ENCODE data around the gene PSMG4.

PSMG4 gene

GRCh38 chr6:3245216-3245615 lies 13.5 kb upstream of the PSMG4 start:
- TF ChIP-seq POLR2AphosphoS5 (IDR thresholded peaks at IDR 0.05; ENCODE audit: low read depth, low read length), result no peak
- TF ChIP-seq, protein P1, sequence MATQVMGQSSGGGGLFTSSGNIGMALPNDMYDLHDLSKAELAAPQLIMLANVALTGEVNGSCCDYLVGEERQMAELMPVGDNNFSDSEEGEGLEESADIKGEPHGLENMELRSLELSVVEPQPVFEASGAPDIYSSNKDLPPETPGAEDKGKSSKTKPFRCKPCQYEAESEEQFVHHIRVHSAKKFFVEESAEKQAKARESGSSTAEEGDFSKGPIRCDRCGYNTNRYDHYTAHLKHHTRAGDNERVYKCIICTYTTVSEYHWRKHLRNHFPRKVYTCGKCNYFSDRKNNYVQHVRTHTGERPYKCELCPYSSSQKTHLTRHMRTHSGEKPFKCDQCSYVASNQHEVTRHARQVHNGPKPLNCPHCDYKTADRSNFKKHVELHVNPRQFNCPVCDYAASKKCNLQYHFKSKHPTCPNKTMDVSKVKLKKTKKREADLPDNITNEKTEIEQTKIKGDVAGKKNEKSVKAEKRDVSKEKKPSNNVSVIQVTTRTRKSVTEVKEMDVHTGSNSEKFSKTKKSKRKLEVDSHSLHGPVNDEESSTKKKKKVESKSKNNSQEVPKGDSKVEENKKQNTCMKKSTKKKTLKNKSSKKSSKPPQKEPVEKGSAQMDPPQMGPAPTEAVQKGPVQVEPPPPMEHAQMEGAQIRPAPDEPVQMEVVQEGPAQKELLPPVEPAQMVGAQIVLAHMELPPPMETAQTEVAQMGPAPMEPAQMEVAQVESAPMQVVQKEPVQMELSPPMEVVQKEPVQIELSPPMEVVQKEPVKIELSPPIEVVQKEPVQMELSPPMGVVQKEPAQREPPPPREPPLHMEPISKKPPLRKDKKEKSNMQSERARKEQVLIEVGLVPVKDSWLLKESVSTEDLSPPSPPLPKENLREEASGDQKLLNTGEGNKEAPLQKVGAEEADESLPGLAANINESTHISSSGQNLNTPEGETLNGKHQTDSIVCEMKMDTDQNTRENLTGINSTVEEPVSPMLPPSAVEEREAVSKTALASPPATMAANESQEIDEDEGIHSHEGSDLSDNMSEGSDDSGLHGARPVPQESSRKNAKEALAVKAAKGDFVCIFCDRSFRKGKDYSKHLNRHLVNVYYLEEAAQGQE (IDR thresholded peaks at IDR 0.05; ENCODE audit: insufficient read depth in 1 of 2, low read depth in 2 of 2, low read length in 2 of 2), result no peak
- no peak for TF ChIP-seq SIN3A (IDR thresholded peaks at IDR 0.05; ENCODE audit: borderline replicate concordance, insufficient read depth, low read length)
- no peak for TF ChIP-seq FOXP2 (optimal IDR thresholded peaks at IDR 0.05; ENCODE audit: borderline replicate concordance, extremely low read depth, extremely low read length, insufficient read depth)
- TF ChIP-seq TAF1 (IDR thresholded peaks at IDR 0.05; ENCODE audit: borderline replicate concordance, insufficient read depth, low read length), result no peak

DNA sequence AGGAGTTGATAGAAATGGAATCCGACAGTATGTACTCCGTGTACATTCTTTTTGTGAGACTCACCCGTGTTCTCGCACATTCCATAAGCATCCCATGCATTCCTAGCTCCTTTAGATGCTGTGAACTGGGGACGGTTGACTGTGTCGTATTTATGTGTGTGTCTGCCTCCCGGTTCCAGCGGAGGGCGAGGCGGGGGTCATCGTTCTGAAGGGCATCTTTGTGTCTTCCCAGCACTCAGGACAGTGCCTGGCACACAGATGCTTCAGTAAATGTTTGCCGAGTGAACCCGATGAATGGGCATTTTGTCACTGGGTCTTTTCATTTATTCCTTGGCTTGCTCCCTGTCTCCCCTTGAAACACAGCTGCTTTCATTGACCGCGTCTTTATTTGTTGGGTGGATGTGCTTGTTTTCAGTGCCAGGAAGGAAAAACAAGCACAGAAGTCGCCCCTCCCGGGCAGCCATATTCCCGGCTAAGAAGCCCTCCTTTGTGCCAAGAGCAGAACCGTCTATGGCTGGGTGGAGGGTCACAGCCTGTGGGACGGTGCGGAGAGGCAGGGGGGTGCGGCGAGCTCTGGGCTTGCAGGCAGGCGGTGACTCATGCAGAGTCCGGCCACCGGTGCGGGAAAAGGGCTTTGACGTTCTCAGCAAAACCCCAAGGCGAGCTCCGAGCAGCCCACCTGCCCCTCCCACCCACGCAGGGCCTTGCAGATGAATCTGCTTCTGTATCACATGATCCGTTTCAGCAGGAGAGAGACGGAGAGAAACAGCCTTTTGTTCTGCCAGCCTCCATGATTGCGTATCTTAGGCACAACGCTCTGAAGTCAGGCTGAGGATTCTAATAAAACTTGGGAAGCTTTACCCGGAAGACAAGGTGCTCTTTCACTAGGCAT lies 11.2 kb upstream of the PSMG4 start:
- TF ChIP-seq POLR2AphosphoS5 (IDR thresholded peaks at IDR 0.05; ENCODE audit: low read depth, low read length), result no peak

DNA sequence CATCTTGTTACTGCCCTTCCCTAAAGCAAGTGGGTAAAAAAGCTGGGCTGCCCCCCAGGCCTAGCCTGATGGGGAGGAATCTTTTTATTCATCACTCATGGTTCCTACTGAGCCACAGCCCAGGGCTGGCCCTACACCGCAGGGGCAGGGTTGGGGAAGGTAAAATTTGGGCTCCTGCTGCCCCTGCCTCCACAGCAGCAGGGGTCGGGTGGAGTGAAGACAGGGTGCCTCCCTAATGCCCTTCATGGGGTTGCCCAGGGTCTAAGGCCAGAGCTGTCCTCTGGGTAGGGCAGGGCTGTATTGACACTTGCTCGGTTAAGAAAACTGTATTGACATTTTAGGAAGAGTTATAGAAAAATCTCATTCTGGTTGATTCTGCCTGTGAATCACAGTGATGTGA lies 8.9 kb upstream of the PSMG4 start:
- TF ChIP-seq TAF1 (IDR thresholded peaks at IDR 0.05; ENCODE audit: borderline replicate concordance, insufficient read depth, low read length) (no peak), POLR2AphosphoS5 (IDR thresholded peaks at IDR 0.05; ENCODE audit: low read depth, low read length) (no peak), SIN3A (IDR thresholded peaks at IDR 0.05; ENCODE audit: borderline replicate concordance, insufficient read depth, low read length) (no peak), FOXP2 (optimal IDR thresholded peaks at IDR 0.05; ENCODE audit: borderline replicate concordance, extremely low read depth, extremely low read length, insufficient read depth) (no peak)
- TF ChIP-seq, protein P1 (IDR thresholded peaks at IDR 0.05; ENCODE audit: insufficient read depth in 1 of 2, low read depth in 2 of 2, low read length in 2 of 2), result no peak

DNA sequence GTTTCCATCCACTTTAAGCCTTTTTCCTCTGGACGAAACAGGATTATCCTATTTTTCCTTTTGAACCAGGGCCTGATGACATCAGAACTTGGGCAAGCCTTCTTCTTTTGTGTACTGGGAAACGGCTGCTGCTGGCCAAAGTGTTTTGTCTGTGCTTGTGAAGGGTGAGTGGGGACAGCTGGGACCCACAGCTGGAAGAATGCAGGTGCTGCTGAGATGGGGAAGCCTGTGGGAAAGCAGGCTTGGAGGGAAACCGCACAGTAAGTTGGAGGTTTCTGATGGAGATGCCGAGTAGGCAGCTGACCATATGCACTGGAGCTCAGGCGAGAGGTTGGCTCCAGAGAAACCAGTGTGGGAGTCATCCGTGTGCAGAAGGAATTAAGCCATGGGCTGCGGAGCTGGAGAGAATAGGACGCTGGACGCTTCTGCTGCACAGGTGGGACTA lies 8.5 kb upstream of the PSMG4 start:
- TF ChIP-seq POLR2AphosphoS5 (IDR thresholded peaks at IDR 0.05; ENCODE audit: low read depth, low read length) (no peak), TAF1 (IDR thresholded peaks at IDR 0.05; ENCODE audit: borderline replicate concordance, insufficient read depth, low read length) (no peak), FOXP2 (optimal IDR thresholded peaks at IDR 0.05; ENCODE audit: borderline replicate concordance, extremely low read depth, extremely low read length, insufficient read depth) (no peak), SIN3A (IDR thresholded peaks at IDR 0.05; ENCODE audit: borderline replicate concordance, insufficient read depth, low read length) (no peak)
- TF ChIP-seq, protein P1 (IDR thresholded peaks at IDR 0.05; ENCODE audit: insufficient read depth in 1 of 2, low read depth in 2 of 2, low read length in 2 of 2), result no peak

GRCh38 chr6:3251462-3252314 lies 7.1 kb upstream of the PSMG4 start:
- TF ChIP-seq, protein P1 (IDR thresholded peaks at IDR 0.05; ENCODE audit: insufficient read depth in 1 of 2, low read depth in 2 of 2, low read length in 2 of 2), result no peak
- no peak for TF ChIP-seq SIN3A (IDR thresholded peaks at IDR 0.05; ENCODE audit: borderline replicate concordance, insufficient read depth, low read length)
- TF ChIP-seq FOXP2 (optimal IDR thresholded peaks at IDR 0.05; ENCODE audit: borderline replicate concordance, extremely low read depth, extremely low read length, insufficient read depth), result no peak
- no peak for TF ChIP-seq POLR2AphosphoS5 (IDR thresholded peaks at IDR 0.05; ENCODE audit: low read depth, low read length)
- TF ChIP-seq TAF1 (IDR thresholded peaks at IDR 0.05; ENCODE audit: borderline replicate concordance, insufficient read depth, low read length), result no peak

All from PFSK-1 (cell line).